HG03378 (cell line): ENCODE results near the gene MPST.
"Not testable (repeated sequence)": the region's sequence is repeated elsewhere in the genome, so short reads cannot be mapped to it uniquely, and the experiment has no call there.

ENCODE experiments used
- ATAC-seq: cut with Tn5 transposase; IDR thresholded peaks from one replicate; pipeline ENCODE4 v1.9.1; 2021; ENCODE audit warnings: mild to moderate bottlenecking, moderate library complexity; ENCODE audit not compliant: unreplicated experiment

MPST gene

DNA sequence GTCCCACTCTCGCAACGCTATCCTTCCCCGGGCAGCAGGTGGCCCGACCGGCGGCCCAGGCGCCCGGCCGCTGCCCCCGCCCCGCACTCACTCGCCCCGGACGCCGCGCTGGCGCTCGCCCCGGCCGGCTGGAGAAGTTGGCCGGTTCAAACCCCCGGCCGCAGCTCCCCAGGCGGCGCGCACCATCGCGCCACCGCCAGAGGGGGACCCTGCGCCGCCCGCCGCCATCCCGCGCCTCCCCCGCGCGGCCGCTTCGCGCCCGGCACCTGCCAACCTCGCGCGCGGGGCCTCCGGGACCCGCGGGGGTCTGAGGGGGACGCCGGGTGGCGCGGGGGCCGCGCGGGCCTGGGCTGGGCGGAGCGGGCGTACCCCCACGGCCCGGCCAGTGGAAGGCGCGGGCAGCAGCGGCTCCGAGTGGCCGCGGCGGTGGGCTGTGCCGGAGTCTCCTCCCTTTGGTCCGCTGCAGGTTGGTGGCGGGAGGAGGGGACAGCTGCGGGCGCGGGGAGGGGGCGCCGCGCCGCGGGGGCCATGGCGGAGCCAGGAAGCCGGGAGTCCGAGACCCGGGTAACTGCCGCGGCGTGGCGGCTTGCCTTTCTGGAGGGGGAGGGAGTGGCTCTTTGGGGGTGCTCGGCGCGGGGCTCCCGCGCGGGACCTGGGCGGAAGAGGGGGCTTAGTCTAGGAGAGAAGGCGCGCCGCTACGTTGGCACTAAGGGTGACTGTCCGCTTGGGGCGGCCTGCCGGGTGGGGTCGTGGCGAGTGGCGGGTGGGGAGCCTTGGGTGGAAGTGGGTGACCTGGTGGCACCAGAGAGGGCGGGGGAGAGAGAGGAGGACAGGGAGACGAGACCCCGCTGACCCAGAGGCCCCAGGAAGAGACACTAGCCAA is at the start of gene MPST, which contains the start of gene TST:
Gene MPST (plus strand): TSS at position 434 of the 883 bp plus-strand sequence. CDS start 95 bp downstream, at position 529.
Gene TST (minus strand): TSS at position 139 of the 883 bp plus-strand sequence. CDS start 715 bp downstream, outside the sequence.
- ATAC-seq, result no peak

GRCh38 chr22:36971341-36972125 is 48.0 kb upstream of the MPST start:
- no peak for ATAC-seq

GRCh38 chr22:36976606-36977005 is 42.9 kb upstream of the MPST start:
- ATAC-seq, result no peak

- ATAC-seq, result no peak
Observed at GRCh38 chr22:36977401-36977861, 42.1 kb upstream of the MPST start.

DNA sequence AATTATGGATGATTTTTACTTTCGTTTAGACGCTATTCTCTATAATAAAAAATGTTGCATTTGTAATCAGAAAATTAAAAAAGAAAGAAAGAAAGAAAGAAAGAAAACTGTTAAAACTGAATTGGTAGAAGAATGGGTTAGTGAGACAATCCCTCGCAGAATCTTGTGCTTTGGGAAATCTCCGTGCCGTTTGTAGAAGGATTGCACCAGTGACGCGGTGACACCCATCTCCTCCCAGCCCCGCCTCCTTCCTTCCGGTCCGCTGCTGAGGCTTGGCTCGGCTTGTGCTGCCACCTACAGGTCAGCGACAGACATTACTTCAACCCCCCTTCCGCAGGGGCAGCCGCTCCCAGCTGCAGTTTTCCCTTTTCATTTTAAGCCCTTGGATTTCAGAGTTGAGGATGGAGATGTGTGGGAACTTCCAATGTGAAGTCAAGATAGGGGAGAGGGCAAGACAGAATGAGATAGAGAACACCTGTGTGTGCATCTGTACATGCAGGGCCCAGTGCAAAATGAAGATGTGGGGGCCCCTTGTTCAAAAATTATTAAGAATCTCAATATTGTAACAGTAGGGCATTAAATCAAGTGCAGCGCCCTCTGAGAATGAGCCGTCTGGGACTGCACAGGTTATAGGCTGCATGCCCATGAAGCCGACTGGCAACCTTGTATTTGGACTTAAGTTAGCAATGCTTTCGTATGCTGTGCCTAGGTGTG is 41.4 kb upstream of the MPST start:
- peak; percentile 60 for ATAC-seq

DNA sequence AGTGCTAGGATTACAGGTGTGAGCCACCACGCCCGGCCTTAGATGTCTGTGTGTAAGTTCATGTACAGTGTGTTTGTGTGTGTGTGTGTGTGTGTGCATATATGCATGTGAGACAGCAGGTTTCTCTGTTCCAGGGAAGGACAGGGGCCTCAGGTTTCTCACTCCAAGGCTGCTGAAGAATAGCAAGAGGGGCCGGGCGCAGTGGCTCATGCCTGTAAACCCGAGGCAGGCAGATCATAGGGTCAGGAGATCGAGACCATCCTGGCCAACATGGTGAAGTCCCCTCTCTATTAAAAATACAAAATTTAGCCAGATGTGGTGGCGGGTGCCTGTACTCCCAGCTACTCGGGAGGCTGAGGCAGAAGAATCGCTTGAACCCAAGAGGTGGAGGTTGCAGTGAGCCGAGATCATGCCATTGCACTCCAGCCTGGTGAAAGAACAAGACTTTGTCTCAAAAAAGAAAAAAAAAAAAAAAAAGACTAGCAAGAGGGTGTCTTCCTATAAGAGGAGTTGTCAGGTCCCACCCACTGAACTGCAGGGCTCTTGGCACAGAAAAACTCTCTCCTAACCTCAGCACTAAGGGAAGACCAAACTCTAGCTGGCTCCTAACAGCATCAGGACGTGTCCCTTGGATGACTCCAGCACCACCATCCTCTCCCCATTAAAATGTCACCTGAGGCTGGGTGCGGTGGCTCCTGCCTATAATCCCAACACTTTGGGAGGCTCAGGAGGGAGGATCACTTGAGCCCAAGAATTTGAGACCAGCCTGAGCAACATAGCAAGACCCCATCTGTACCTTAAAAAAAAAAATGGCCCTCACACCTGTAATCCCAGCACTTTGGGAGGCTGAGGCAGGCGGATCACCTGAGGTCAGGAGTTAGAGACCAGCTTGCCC is 40.3 kb upstream of the MPST start:
- ATAC-seq, result no peak

- ATAC-seq, result no peak
Observed at GRCh38 chr22:36981247-36981775, 38.2 kb upstream of the MPST start.

DNA sequence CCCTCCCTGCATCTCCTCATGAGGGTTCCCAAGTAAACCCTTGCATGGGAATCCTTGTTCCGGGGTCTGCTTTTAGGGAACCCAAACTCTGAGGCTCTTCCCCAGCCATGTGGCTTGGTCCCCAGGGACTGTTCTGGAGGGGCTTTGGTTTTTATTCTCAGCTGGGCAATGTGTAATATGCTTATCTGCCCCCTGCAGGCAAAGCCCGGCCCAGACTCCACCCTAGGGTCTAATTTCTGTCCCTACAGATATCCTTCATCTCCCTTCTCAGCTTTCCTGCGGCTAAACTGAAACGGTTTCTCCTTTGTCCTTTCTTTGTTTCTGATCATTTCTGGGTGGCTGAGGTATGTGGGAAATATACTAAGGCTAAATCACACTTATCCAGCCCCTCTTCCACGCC is 37.4 kb upstream of the MPST start:
- ATAC-seq, result no peak

- no peak for ATAC-seq
Observed at GRCh38 chr22:36985211-36985889, 34.2 kb upstream of the MPST start.

DNA sequence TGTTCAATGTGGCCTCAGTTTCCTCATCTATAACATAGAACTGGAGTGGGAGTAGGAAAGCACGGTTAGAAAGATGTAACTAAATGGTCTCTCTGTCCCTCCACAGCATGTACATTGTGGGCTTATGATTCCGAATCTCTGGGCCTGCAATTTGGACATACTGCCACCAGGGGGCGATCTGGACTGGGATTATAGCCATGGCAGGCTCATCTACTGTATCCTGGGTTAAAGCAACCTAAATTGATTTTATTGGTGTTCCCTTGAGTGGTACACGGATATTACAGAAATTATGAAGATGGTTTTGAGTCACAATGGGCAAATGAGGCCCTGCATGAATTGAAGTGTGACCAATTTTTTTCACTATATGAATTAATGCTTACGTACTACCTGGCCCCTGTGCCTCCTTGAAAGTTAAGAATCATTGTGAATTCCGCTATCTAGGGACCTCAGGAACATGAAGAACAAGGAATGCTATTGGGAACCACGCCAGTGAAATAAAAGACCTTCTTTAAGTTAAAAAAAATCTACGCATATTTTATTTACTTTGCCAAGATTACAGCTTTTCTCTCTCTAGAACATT is 33.2 kb upstream of the MPST start:
- no peak for ATAC-seq

- ATAC-seq, result no peak
Observed at GRCh38 chr22:36988075-36988832, 31.3 kb upstream of the MPST start.

GRCh38 chr22:36989012-36989411 is 30.5 kb upstream of the MPST start:
- ATAC-seq, result not testable (repeated sequence)

GRCh38 chr22:36990457-36990856 is 29.1 kb upstream of the MPST start:
- no peak for ATAC-seq

GRCh38 chr22:36991206-36991605 is 28.3 kb upstream of the MPST start:
- ATAC-seq, result no peak

- ATAC-seq, result no peak
Observed at GRCh38 chr22:36997746-36998145, 21.8 kb upstream of the MPST start.

- ATAC-seq, result no peak
Observed at GRCh38 chr22:36998620-36999351, 20.8 kb upstream of the MPST start.

DNA sequence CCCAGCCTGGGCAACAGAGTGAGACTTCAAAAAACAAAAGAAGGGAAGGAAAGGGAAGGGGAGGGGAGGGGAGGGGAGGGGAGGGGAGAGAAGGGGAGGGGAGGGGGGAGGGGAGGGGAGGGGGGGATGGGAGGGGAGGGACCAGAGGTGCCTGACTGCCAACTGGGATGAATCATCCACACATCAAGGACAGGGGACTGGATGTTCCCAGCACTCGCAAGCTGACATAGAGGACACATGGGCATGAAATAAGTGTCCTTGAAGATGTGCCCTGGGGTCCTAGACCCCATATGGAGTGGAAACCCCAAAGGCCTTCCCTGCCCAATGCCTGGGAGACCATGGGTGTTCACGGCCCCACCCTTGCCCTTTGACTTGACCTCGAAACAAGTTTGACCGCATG is 20.1 kb upstream of the MPST start:
- ATAC-seq, result no peak
